SK-N-SH treated with all-trans-retinoic acid at 6 μM for 48 hours (cell line): ENCODE data around the gene SYNPO2.

Source experiments
- ATAC-seq: fragments of 200-7000 bp; cut with Tn5 transposase; 3 replicates; pipeline ENCODE4 v1.9.1; 2020; ENCODE audit warnings: mild to moderate bottlenecking, moderate library complexity
- BACH2 ChIP-seq: fragments of 250-450 bp; sonication (Bioruptor Pico); IDR thresholded peaks from 2 replicates; pipeline ENCODE4 v1.9.0; 2021; ENCODE audit warnings: mild to moderate bottlenecking, borderline replicate concordance
- CSDC2 ChIP-seq: fragments of 250-450 bp; sonication (Bioruptor Pico); IDR thresholded peaks from 2 replicates; pipeline ENCODE4 v1.5.0; 2020; ENCODE audit warnings: mild to moderate bottlenecking, moderate library complexity
- CSRNP3 ChIP-seq: fragments of 250-450 bp; sonication (Bioruptor Pico); IDR thresholded peaks from 2 replicates; pipeline ENCODE4 v1.5.1; 2021; ENCODE audit warnings: mild to moderate bottlenecking, moderate library complexity
- ESRRG ChIP-seq: fragments of 250-450 bp; sonication (Bioruptor Pico); IDR thresholded peaks from 2 replicates; pipeline ENCODE4 v1.6.1; 2021; ENCODE audit warnings: mild to moderate bottlenecking
- GLIS3 ChIP-seq: fragments of 250-450 bp; sonication (Bioruptor Pico); IDR thresholded peaks from 2 replicates; pipeline ENCODE4 v1.5.0; 2020; ENCODE audit warnings: mild to moderate bottlenecking, moderate library complexity
- ISL1 ChIP-seq: fragments of 250-450 bp; sonication (Bioruptor Pico); IDR thresholded peaks from 2 replicates; pipeline ENCODE4 v2.1.2; 2022; ENCODE audit warnings: mild to moderate bottlenecking, moderate library complexity
- PPARA ChIP-seq: fragments of 250-450 bp; sonication (Bioruptor Pico); IDR thresholded peaks from 2 replicates; pipeline ENCODE4 v1.5.0; 2020; ENCODE audit warnings: mild to moderate bottlenecking, borderline replicate concordance
- RARB ChIP-seq: fragments of 250-450 bp; sonication (Bioruptor Pico); IDR thresholded peaks from 2 replicates; pipeline ENCODE4 v1.8.0; 2021; ENCODE audit warnings: mild to moderate bottlenecking, moderate library complexity
- SNAI2 ChIP-seq: fragments of 250-450 bp; sonication (Bioruptor Pico); IDR thresholded peaks from 2 replicates; pipeline ENCODE4 v1.5.0; 2020; ENCODE audit warnings: mild to moderate bottlenecking, moderate library complexity
- TCF4 ChIP-seq: fragments of 250-450 bp; sonication (Bioruptor Pico); IDR thresholded peaks from 2 replicates; pipeline ENCODE4 v1.8.0; 2021; ENCODE audit warnings: mild to moderate bottlenecking, moderate library complexity, borderline replicate concordance
- TOX ChIP-seq: fragments of 250-450 bp; sonication (Bioruptor Pico); IDR thresholded peaks from 2 replicates; pipeline ENCODE4 v1.8.0; 2021; ENCODE audit warnings: mild to moderate bottlenecking, moderate library complexity, borderline replicate concordance
- TSHZ2 ChIP-seq: fragments of 250-450 bp; sonication (Bioruptor Pico); IDR thresholded peaks from 2 replicates; pipeline ENCODE4 v1.5.0; 2020; ENCODE audit warnings: mild to moderate bottlenecking, moderate library complexity
- ZC3H10 ChIP-seq: fragments of 250-450 bp; sonication (Bioruptor Pico); IDR thresholded peaks from 2 replicates; pipeline ENCODE4 v1.5.1; 2021; ENCODE audit warnings: mild to moderate bottlenecking, moderate library complexity
- ZFP3 ChIP-seq: fragments of 250-450 bp; sonication (Bioruptor Pico); IDR thresholded peaks from 2 replicates; pipeline ENCODE4 v1.5.0; 2020; ENCODE audit warnings: mild to moderate bottlenecking, moderate library complexity
- ZFP30 ChIP-seq: fragments of 450-650 bp; formaldehyde crosslinking; IDR thresholded peaks from 2 replicates; pipeline ENCODE4 v1.5.0; 2022; ENCODE audit warnings: mild to moderate bottlenecking, moderate library complexity
- ZNF565 ChIP-seq: fragments of 450-650 bp; formaldehyde crosslinking; conservative IDR thresholded peaks from 2 replicates; pipeline ENCODE4 v1.5.0; 2020; ENCODE audit warnings: low read depth, mild to moderate bottlenecking, moderate library complexity
- ZNF70 ChIP-seq: fragments of 450-650 bp; formaldehyde crosslinking; IDR thresholded peaks from 2 replicates; pipeline ENCODE4 v1.5.0; 2020; ENCODE audit warnings: mild to moderate bottlenecking, moderate library complexity
- ZNF8 ChIP-seq: fragments of 450-650 bp; formaldehyde crosslinking; IDR thresholded peaks from 2 replicates; pipeline ENCODE4 v1.5.0; 2020; ENCODE audit warnings: mild to moderate bottlenecking, moderate library complexity
- TF ChIP-seq, protein P1 (sequence below): fragments of 250-450 bp; sonication (Bioruptor Pico); IDR thresholded peaks from 2 replicates; pipeline ENCODE4 v1.8.0; 2021; ENCODE audit warnings: low read depth, mild to moderate bottlenecking, moderate library complexity, borderline replicate concordance
- TF ChIP-seq, protein P2 (sequence below): fragments of 250-450 bp; sonication (Bioruptor Pico); IDR thresholded peaks from 2 replicates; pipeline ENCODE4 v1.5.1; 2020; ENCODE audit warnings: low read depth, mild to moderate bottlenecking, moderate library complexity

The SYNPO2 gene

GRCh38 chr4:118983293-118983692, 94.6 kb downstream of the SYNPO2 start:
- TF ChIP-seq ZFP30 (CRISPR knock-in tag): no peak
- no peak for ATAC-seq

GRCh38 chr4:118983831-118984230, 95.2 kb downstream of the SYNPO2 start:
- no peak for ATAC-seq
- no peak for TF ChIP-seq RARB (CRISPR knock-in tag)

- TF ChIP-seq ZNF8 (CRISPR knock-in tag) (no peak), ZNF565 (CRISPR knock-in tag) (no peak)
- ATAC-seq: no peak
Observed at GRCh38 chr4:118985170-118986000, 96.7 kb downstream of the SYNPO2 start.

- no peak for ATAC-seq
- TF ChIP-seq ZNF70 (no peak), BACH2 (no peak), ZFP30 (CRISPR knock-in tag) (no peak), TSHZ2 (CRISPR knock-in tag) (no peak), CSDC2 (CRISPR knock-in tag) (no peak), SNAI2 (CRISPR knock-in tag) (no peak), GLIS3 (CRISPR knock-in tag) (no peak), ESRRG (CRISPR knock-in tag) (no peak), PPARA (CRISPR knock-in tag) (no peak), ZC3H10 (CRISPR knock-in tag) (no peak), ZNF8 (CRISPR knock-in tag) (no peak), TOX (CRISPR knock-in tag) (no peak), ISL1 (CRISPR knock-in tag) (no peak), CSRNP3 (CRISPR knock-in tag) (no peak), ZNF565 (CRISPR knock-in tag) (no peak), RARB (CRISPR knock-in tag) (no peak), ZFP3 (CRISPR knock-in tag) (no peak), TCF4 (CRISPR knock-in tag) (no peak)
- TF ChIP-seq, protein P1, sequence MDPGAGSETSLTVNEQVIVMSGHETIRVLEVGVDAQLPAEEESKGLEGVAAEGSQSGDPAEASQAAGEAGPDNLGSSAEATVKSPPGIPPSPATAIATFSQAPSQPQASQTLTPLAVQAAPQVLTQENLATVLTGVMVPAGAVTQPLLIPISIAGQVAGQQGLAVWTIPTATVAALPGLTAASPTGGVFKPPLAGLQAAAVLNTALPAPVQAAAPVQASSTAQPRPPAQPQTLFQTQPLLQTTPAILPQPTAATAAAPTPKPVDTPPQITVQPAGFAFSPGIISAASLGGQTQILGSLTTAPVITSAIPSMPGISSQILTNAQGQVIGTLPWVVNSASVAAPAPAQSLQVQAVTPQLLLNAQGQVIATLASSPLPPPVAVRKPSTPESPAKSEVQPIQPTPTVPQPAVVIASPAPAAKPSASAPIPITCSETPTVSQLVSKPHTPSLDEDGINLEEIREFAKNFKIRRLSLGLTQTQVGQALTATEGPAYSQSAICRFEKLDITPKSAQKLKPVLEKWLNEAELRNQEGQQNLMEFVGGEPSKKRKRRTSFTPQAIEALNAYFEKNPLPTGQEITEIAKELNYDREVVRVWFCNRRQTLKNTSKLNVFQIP (CRISPR knock-in tag): no peak
- TF ChIP-seq, all 23 proteins: peak for 0
Observed at GRCh38 chr4:118987959-118988634, 99.4 kb downstream of the SYNPO2 start.

DNA sequence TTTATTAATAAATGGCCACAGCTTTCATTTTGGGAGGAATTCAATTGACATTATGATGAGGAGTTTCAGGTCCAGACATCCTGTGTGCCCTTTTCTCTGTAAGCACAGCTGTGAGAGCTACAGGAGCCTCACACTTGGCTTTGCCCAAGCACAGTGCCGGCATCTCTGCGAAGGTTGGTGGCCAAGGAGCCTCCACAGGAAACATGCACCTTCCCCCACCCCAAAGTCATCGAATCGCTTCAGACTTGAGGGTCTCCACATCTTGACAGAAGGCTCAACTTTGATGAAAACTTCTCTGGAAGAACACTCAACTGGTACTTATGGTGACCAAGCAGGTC, 100.0 kb downstream of the SYNPO2 start:
- ATAC-seq: no peak
- TF ChIP-seq ZNF70: no peak
- TF ChIP-seq CSDC2 (CRISPR knock-in tag): no peak
- no peak for TF ChIP-seq ZNF565 (CRISPR knock-in tag)
- TF ChIP-seq BACH2: no peak
- TF ChIP-seq, protein P2, sequence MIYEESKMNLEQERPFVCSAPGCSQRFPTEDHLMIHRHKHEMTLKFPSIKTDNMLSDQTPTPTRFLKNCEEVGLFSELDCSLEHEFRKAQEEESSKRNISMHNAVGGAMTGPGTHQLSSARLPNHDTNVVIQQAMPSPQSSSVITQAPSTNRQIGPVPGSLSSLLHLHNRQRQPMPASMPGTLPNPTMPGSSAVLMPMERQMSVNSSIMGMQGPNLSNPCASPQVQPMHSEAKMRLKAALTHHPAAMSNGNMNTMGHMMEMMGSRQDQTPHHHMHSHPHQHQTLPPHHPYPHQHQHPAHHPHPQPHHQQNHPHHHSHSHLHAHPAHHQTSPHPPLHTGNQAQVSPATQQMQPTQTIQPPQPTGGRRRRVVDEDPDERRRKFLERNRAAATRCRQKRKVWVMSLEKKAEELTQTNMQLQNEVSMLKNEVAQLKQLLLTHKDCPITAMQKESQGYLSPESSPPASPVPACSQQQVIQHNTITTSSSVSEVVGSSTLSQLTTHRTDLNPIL (CRISPR knock-in tag): no peak
- TF ChIP-seq ZNF8 (CRISPR knock-in tag): no peak
- TF ChIP-seq, protein P1 (CRISPR knock-in tag): no peak
- no peak for TF ChIP-seq RARB (CRISPR knock-in tag)
- no peak for TF ChIP-seq TSHZ2 (CRISPR knock-in tag)
- no peak for TF ChIP-seq TCF4 (CRISPR knock-in tag)
- TF ChIP-seq PPARA (CRISPR knock-in tag): no peak
- no peak for TF ChIP-seq ESRRG (CRISPR knock-in tag)
- TF ChIP-seq TOX (CRISPR knock-in tag): no peak
